Vagina (tissue), 2 donors: Measurements from ENCODE around the gene OOEP.

Source experiments
- POLR2AphosphoS5 ChIP-seq, 2 donors: sonication (generic); formaldehyde crosslinking; IDR thresholded peaks; one replicate each; pipeline ENCODE4 v1.9.0; 2017; ENCODE audit warnings: antibody characterized with exemption in 2 of 2, mild to moderate bottlenecking in 2 of 2, low read depth in 1 of 2; ENCODE audit not compliant: insufficient read depth in 1 of 2
- TF ChIP-seq, protein P1 (sequence below), 3 experiments: fragments of 450-650 bp in 2 of 3; fragments of 200-600 bp in 1 of 3; sonication (generic) in 1 of 3; IDR thresholded peaks; one replicate each; pipeline ENCODE4 v1.5.1; 2017 to 2019; ENCODE audit warnings: antibody characterized with exemption in 3 of 3, mild to moderate bottlenecking in 2 of 3, moderate library complexity in 2 of 3

DNA sequence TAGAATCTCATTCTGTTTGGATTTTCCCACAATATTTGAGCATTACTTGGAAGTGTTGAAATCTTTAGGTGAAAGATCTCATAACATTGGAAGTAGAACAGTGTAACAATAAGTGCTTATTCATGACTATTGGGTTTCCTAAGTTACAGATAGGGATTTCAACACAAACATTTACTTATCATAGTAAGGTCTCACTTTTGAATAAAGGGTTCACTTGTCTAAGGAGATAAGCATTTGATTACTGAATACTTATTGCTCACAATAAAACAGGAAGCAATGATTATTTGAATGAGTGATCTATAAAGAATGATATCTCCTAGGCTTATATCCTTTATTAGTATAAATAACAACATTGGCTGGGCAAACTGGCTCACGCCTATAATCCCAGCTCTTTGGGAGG is 39.7 kb upstream of the OOEP start:
- TF ChIP-seq, protein P1, sequence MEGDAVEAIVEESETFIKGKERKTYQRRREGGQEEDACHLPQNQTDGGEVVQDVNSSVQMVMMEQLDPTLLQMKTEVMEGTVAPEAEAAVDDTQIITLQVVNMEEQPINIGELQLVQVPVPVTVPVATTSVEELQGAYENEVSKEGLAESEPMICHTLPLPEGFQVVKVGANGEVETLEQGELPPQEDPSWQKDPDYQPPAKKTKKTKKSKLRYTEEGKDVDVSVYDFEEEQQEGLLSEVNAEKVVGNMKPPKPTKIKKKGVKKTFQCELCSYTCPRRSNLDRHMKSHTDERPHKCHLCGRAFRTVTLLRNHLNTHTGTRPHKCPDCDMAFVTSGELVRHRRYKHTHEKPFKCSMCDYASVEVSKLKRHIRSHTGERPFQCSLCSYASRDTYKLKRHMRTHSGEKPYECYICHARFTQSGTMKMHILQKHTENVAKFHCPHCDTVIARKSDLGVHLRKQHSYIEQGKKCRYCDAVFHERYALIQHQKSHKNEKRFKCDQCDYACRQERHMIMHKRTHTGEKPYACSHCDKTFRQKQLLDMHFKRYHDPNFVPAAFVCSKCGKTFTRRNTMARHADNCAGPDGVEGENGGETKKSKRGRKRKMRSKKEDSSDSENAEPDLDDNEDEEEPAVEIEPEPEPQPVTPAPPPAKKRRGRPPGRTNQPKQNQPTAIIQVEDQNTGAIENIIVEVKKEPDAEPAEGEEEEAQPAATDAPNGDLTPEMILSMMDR (IDR thresholded peaks at IDR 0.05): no peak
- no peak for TF ChIP-seq POLR2AphosphoS5 (IDR thresholded peaks at IDR 0.05; ENCODE audit: insufficient read depth in 1 of 2, low read depth in 1 of 2)
